ENCODE results near the gene TREML2.

The TREML2 gene

DNA sequence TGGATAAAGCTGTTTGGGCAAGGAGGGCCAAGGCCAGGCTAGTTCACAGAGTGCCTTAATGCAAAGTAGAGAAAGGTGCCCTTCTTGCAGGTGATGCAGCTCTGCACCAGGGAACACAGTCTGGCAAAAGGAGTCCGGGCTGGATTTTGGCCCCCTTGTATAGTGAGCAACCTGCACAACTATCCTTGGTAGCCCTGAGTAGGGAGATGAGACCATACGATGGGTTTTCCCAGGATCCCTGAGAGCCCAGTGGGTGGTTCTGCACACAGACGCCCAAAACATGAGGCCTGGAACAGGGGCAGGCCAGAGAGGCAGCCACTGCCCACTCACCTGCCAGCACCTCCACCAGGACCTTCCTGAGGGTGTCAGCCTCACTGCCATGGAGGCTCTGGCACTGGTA, 40.0 kb downstream of the TREML2 start:
- DNase-seq (ENCODE audit: low read depth): no peak
- H3K4me3 ChIP-seq (ENCODE audit: low read depth, low read length): no peak overlapping the region
- TF ChIP-seq, protein P1, sequence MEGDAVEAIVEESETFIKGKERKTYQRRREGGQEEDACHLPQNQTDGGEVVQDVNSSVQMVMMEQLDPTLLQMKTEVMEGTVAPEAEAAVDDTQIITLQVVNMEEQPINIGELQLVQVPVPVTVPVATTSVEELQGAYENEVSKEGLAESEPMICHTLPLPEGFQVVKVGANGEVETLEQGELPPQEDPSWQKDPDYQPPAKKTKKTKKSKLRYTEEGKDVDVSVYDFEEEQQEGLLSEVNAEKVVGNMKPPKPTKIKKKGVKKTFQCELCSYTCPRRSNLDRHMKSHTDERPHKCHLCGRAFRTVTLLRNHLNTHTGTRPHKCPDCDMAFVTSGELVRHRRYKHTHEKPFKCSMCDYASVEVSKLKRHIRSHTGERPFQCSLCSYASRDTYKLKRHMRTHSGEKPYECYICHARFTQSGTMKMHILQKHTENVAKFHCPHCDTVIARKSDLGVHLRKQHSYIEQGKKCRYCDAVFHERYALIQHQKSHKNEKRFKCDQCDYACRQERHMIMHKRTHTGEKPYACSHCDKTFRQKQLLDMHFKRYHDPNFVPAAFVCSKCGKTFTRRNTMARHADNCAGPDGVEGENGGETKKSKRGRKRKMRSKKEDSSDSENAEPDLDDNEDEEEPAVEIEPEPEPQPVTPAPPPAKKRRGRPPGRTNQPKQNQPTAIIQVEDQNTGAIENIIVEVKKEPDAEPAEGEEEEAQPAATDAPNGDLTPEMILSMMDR (IDR thresholded peaks at IDR 0.05; ENCODE audit: low read depth, low read length, missing control alignments): no peak

DNA sequence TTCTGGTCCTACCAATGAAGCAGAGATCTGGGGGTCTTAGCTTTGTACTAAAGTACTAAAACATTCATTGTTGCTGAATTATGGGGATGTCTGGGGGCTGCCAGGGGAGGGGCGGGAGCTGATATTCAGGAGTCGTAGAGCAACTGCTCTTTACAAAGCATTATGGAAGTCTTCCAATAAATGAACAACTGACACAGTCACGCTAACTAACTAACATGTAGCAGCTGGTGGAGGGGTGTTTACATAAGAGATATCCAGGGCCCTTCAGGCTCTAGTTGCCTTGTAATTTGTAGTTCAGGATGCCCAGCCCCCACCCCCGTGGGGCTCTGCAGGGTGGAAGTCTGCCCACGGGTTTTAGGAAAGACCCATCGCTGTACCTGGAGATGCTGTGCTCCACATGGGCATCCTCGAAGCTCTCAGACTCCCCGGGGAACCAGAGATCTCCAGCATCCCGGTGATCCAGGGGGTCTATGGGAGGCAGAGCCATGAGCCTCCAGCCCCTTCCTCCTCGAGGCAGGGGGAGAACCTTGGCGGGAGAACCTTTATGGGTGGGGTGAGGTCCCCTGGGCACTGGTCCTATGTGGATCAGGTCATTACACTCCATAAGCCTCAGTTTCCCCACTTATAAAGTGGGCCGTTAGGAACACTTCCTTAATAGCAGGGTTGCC, 41.4 kb downstream of the TREML2 start:
- no peak for DNase-seq (ENCODE audit: low read depth)
- no peak overlapping the region for H3K4me3 ChIP-seq (ENCODE audit: low read depth, low read length)
- TF ChIP-seq, protein P1 (IDR thresholded peaks at IDR 0.05; ENCODE audit: low read depth, low read length, missing control alignments): no peak

DNA sequence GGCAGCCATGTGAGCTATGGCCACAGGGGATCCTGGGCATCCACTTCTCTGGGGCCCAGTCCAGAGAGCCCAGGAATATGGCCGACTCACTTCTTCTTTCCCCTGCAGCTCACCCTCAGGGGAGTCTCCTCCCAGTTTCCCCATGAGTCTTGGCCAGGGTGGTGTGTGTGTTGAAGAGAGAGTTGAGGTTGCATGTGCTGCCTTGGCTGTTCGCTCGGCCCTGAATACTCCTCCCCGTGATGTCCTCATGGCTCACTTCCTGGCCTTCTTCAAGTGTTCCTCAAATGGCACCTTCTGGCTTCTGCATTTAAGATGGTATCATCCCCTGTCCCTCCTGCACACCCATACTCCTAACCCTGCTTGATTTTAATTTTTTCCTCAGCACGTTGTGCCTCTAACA, 43.6 kb downstream of the TREML2 start:
- no peak for DNase-seq (ENCODE audit: low read depth)
- no peak overlapping the region for H3K4me3 ChIP-seq (ENCODE audit: low read depth, low read length)
- TF ChIP-seq, protein P1 (IDR thresholded peaks at IDR 0.05; ENCODE audit: low read depth, low read length, missing control alignments): no peak

DNA sequence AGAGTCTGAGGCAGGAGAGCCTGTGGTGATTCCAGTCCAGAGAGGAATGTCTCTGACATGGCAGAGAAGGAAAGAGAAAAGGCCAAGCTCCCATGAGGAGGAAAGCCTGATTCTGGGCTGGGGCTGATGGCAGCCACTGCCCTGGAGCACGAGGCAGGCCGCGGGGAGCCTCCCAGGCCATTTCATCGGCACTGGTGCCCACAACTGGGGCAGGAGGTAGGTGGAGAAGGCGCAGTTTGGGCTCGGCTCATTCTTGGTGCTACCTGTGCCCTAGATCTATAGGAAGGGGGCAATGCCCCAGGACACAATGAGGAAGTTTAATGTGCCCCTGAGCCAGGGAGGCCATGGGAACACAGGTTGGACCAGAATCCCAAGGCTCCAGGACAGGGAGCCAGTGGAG, 44.2 kb downstream of the TREML2 start:
- TF ChIP-seq, protein P1 (IDR thresholded peaks at IDR 0.05; ENCODE audit: low read depth, low read length, missing control alignments): no peak
- no peak for DNase-seq (ENCODE audit: low read depth)
- no peak overlapping the region for H3K4me3 ChIP-seq (ENCODE audit: low read depth, low read length)

DNA sequence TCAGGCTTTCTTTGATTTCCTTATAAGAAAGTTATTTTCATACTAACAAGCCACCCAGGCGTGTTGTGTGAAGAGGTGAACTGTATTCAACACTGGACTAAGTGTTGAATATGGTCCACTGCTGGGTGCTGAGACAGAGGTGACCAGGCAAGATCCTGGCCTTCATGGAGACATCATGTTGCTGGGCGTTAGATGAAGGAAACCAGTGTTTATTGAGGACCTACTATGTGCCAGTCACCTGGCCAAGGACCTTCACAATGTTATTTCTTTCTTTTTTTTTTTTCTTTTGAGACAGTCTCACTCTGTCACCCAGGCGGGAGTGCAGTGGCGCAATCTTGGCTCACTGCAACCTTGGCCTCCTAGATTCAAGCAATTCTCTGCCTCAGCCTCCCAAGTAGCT, 44.9 kb downstream of the TREML2 start:
- DNase-seq (ENCODE audit: low read depth): no peak
- TF ChIP-seq, protein P1 (IDR thresholded peaks at IDR 0.05; ENCODE audit: low read depth, low read length, missing control alignments): no peak
- H3K4me3 ChIP-seq (ENCODE audit: low read depth, low read length): no peak overlapping the region

DNA sequence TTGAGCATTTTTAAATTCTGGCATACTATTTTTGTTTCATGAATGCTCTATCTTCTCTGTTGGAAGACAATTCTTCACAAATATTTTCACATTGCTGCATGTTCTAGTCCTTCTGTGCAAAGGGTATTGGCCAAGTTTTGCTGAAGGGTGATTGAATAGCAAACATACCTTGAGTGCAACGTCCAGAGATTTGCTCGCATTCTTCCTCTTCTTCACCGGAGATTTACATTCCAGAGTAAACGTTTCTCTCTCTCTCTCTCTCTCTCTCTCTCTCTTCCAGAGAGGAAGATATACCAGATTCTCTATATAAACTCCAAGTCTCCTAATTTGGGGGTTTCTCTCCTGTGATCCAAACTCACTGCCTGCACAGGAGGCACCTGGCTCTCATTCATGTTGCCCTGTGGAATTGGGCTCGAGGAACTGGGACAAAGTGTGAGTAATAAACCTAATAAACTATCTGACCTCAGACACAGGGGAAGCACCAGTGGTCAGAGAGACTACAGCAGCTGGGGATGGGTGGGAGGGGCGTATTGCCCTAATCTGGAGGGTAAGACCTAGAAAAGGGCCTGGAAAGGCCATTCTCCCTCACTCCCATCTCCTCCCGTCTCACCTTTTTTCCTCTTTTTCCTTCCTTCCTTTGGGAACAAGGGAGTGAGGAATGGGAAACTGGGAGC, 45.7 kb downstream of the TREML2 start:
- H3K4me3 ChIP-seq (ENCODE audit: low read depth, low read length): no peak overlapping the region
- no peak for DNase-seq (ENCODE audit: low read depth)
- TF ChIP-seq, protein P1 (IDR thresholded peaks at IDR 0.05; ENCODE audit: low read depth, low read length, missing control alignments): no peak
